Right ventricle myocardium inferior (tissue), 1 donor: ENCODE measurements around the gene HOXD11. TPM values are rescaled to one million over a fixed set of nuclear protein-coding genes. Genes with fewer than 3 reads are reported as not detected.

Experiments used
- ATAC-seq: fragments of 200-7000 bp; cut with Tn5 transposase; one replicate; pipeline ENCODE4 v1.9.1; 2020; ENCODE audit warnings: mild to moderate bottlenecking, moderate library complexity
- DNase-seq: peaks from one replicate; pipeline ENCODE4 v3.0.0; 2021; ENCODE audit errors: missing footprints
- intact Hi-C: fragments of 100-400 bp; cut with DNase I; formaldehyde crosslinking; loops from one replicate; pipeline ENCODE4 v1.11.0; 2022
- total RNA-seq: library from RNA; stranded (reverse); fragmentation: NEBNext Ultra II Directional; extraction: Animal tissue kit (Norgen Biotek cat#: 25700); gene quantifications from one replicate; pipeline ENCODE4 v1.2.1, GENCODE V29; 2021
- donor health status: DM: no; HTN: yes; CAD: no; lungs with severe emphysema.

HOXD11 gene
- total RNA-seq, 1 donor from 2014 or later: not detected

DNA sequence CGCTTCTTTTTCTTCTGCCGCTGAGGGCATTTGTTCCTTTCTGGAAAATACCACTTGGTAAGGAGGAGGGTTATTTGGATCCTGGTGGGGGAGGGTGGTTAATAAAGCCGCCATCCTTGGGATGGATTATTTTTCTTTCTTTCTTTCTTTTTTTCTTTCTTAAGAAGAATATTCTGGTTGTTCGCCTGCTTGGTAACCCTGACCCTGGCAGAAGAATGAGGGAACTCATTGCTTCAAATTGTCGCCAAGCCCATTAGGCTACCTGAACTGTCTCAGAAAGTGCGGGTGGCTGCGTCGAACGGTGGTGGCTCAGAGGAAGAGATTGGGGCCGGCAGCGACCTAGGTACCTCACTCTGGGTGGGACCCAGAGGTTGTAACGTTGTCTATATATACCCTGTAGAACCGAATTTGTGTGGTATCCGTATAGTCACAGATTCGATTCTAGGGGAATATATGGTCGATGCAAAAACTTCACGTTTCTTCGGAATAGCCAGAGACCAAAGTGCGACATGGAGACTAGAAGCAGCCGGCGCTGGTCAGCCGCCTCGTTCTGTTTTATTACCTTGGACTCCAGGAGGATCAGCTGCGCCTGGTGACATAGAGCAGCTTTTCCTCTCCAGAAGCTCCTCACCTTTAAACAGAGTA, 43.0 kb downstream of the HOXD11 start:
- DNase-seq (no peak), ATAC-seq (no peak)
- intact Hi-C loops: no loop called here

DNA sequence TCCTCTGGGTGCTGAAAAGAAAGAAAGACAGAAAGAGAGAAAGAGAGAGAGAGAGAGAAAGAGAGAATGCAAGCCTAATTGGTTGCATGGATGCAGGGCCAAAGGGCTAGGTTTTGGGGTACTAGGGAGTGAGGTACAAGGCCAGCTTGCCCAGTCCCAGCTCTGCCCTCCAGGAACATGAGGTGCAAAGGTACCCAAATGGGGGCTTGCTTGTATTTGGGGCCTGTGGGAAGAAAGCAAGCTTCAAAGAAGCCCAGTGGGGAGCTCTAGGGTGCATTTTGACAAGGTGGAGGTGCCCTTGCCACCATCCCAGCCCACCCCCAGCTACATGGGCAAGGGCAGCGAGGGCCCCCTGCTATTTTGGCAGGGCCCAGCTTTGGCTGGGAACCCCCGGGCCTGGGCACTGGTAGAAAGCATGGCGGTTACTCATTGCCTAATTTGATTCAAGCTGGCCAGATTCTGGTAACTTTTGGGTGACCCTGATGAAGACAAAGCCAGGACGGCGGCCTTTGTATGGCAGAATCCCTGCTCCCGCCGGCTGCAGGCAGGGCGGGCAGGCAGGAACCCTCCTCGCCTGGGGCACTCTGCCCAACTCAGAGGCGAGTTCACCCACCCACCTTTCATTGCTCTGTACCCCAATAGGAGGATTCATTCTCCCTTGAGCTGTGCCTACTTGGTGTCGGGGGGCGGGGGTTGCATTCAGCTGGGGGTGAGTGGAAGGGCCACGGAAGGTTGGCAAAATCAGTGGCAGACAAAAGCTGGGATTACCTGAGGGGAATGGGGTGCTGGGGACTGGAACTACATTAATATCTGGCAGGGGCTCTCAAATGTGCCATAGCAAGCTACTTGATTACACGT, 43.7 kb downstream of the HOXD11 start:
- DNase-seq: no peak
- no peak for ATAC-seq
- intact Hi-C loops: no loop called here

DNA sequence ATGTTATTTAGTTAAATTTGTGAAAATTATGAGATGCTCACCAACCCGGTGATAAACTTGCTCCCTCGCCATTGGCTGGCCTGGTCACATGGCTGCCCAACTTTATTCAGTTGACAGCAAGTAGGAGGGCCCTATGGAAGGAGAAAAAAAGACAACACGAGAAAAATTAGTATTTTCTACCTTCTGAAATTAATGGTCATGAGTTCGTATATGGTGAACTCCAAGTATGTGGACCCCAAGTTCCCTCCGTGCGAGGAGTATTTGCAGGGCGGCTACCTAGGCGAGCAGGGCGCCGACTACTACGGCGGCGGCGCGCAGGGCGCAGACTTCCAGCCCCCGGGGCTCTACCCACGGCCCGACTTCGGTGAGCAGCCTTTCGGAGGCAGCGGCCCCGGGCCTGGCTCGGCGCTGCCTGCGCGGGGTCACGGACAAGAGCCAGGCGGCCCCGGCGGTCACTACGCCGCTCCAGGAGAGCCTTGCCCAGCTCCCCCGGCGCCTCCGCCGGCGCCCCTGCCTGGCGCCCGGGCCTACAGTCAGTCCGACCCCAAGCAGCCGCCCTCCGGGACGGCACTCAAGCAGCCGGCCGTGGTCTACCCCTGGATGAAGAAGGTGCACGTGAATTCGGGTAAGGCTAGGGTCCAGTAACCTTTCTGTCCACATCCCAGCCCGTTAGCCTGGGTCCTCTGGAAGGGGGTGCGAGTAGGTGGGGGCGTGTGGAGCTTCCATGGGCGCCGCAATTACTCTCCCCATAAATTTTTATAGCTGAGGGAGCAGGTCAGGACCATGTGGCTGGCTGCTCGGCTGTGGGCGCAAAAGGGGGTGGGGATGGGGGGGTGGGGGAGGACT, 44.6 kb downstream of the HOXD11 start, which contains the start of gene HOXD4:
TSS of gene HOXD4 (plus strand) at position 109 of the 846 bp plus-strand sequence. CDS start at position 193, 84 bp downstream.
- DNase-seq (no peak), ATAC-seq (no peak)

DNA sequence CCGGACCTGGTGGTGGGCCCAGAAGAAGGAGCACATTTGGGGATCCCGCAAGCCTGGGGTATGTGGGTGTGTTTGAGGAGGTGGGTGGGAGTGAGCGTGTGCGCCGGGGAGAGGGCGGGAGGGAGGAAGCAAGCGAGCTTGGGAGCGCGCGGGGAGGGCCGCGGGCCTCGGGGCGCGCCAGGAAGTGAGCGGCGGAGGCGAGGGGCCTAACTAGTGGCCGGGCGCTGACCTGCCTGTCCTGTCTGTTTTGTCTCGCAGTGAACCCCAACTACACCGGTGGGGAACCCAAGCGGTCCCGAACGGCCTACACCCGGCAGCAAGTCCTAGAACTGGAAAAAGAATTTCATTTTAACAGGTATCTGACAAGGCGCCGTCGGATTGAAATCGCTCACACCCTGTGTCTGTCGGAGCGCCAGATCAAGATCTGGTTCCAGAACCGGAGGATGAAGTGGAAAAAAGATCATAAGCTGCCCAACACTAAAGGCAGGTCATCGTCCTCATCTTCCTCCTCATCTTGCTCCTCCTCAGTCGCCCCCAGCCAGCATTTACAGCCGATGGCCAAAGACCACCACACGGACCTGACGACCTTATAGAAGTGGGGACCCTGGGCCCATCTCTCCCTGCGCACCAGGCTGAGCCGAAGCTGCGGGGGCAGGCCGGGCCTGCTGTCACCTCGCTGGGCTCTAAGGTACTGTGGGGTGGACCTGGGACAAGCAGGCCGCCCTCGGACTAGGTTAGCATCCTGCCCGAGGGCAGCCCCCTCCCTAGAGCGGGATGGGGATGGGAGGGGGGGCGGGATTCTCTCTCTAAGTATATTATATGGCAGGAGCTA, 45.5 kb downstream of the HOXD11 start:
- no peak for ATAC-seq
- intact Hi-C loops: no loop called here

More for the DNA sequence above, 44.6 kb downstream of the HOXD11 start, which contains the start of gene HOXD4:
- intact Hi-C loops: no loop called here

DNA sequence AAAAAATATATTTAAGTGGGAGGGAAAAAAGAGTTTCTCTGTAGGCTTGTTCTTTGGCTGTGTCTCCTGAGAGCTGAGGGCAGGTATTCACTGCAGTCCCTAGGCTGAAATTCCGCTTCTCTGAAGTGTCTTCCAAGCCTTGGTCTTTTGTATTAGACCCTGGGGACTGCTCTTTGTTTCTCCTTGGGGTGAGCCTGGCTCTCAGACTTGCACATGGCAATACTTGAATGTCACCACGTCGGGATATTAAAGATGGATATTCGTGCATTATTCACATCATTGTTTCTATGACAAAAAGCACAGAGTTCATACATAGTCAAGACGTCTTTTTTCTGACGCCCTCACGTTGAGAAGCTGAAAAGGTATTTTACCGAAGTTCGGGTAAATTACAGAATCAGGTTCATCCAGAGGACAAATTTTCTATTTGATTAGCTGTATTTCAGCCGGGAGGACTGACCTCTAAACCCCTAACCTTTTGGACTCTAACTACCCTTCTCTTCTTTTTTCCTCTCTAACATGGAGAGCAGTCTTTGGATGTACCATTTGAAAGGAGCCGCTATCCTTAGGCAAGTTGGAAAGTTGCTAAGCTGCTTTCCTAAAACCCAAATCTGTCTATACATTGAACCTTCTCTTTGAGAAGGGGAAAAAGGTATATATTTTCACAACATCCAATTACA, 47.6 kb downstream of the HOXD11 start:
- intact Hi-C loops: no loop called here
- DNase-seq: no peak
- ATAC-seq: no peak

More for the DNA sequence above, 45.5 kb downstream of the HOXD11 start:
- no peak for DNase-seq

DNA sequence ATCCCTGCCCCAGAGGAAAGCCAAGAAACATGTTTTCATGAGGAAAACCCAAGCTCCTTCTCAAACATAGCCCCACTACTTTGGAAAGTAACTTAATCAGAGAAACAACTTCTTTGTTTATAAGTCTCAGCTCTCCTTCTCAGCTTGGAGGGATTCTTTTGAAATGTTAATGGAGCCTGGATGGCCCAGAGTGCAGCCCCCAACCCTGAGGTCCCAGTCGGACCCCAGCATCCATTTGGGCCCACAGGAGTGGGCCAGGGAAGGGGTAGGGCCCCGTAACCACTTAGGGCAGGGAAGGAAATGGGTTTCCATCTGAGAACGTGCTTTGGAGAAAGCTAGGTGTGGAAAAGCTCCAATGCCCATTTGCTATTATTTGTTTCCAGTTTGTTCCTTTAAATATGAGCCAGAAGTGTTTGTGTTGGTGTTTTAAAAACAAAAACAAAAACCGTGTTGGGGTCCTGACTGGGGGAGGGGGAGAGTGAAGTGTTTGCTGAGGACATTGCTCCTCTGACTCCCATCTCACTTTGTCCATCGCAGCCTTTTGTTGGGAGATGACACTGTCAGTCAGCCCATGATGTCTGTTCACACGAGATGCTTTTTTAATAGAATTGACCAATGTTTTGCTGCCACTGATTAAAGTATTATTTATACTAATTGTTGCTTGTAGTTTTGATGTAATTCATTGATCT, 48.4 kb downstream of the HOXD11 start:
- no peak for DNase-seq
- ATAC-seq: no peak
- intact Hi-C loops: no loop called here

DNA sequence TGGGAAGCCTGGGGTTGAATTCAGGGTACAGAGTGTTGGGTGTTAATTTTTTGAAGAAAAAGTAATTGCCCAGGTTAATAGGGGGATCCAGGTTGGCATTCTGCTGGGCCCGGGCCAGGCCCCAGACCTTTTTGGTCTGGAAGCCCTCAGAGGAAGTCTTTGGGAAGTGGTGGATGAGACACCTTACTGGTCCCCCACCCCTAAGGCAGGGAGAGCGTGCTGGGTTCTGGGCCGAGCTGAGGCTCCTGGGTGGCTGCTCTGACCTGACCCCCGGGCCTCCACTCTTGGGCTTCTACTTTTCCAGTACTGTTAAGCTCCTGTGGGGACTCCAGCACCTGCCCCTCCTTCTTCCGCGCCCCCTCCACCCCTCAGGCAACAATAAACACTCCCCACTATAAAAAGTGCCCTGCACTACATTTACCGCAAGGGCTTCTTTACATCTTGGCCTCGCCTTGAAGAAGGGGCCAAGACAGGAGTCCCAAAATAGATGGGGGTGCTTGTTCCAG, 49.3 kb downstream of the HOXD11 start:
- DNase-seq: no peak
- no peak for ATAC-seq
- intact Hi-C loops: no loop called here

DNA sequence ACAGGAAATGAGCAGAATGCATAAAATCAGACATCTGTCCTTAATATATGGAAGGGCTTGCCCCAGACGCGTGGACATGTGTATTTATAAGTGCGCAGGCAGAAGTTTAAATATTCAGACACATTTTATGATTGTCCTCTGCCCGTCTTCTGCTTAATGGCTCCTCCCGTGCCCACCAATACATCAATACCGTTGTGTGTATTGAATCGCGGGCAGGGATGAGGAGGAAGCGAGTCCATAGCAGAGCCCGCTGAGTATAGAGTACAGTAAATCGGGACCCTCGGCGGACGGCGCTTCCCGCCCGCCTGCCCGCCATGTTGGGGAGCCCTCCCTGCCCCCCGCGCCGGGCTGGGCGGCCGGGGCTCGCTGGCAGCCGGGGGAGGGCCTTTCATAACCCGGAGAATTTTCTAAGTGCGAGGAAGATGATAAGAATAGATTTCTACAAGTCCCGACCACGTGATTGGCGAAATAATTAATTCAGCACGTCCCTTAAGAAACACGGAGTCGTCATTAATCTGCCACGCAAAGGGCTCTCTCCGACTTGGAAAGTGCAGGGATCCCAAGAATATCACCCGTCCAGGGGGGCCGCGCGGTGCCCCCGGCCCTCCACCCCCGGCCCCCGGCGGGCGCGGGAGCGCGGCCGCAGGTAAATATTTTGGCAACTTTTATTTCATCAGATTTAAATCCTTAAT, 49.9 kb downstream of the HOXD11 start, which contains the start of gene HOXD3:
TSS of gene HOXD3 (plus strand) at position 501 of the 692 bp plus-strand sequence. CDS start 11,808 bp downstream, outside the sequence.
- no peak for ATAC-seq

DNA sequence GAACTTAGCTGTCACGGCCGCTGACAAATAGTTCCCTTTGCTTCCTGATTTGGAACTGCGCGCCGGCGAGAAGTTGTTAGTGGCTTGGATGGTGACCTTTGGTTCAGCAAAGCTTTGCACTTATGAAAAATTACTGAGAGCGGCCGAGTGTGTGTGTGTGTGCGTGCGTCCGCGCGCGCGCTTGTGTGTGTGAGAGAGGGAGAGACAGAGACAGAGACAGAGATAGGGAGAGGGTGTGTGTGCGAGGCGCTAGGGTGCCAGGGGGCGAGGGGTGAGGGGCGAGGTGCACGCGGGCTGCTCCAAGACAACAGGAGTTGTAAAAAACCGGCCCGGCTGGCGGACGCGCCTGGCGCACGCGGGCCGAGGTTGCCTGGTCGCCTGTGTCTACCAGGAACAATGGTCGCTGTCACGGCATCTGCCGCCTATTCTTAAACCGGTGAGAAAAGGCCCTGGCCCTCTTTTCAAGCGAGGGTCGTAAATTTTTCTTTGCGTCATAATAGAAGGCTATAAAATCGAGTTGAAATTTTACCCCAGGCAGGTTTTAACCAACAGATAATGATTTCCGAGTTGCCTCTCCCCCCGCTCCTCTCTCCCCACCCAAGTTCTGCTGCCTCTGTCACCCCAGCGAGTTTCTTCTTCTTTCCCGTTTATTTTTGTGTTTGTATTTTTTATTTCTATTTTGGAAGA, 50.6 kb downstream of the HOXD11 start:
- intact Hi-C loops: no loop called here
- ATAC-seq (no peak), DNase-seq (no peak)

More for the DNA sequence above, 49.9 kb downstream of the HOXD11 start, which contains the start of gene HOXD3:
- intact Hi-C loops: no loop called here
- DNase-seq: no peak

DNA sequence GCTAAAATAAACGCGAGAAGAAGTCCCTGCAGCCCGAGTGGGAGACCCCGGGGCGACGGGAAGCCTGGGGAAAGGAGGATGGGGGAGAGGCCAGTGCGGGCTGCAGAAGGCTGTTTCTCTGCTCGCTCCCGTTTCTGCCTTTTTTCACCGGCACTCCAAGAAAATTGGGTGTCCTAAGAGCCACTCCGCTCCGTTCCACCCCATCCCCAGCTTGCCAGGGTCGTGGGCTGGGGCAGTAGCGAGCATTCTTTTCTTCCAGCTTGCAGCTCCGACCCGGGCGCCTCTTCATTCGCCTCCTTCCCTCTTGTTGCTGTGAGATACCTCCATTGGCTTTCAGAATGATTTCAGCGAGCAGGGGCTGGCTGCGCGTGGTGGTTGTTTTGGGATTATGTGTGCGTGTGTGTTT, 51.1 kb downstream of the HOXD11 start:
- intact Hi-C loops: no loop called here
- DNase-seq (no peak), ATAC-seq (no peak)

DNA sequence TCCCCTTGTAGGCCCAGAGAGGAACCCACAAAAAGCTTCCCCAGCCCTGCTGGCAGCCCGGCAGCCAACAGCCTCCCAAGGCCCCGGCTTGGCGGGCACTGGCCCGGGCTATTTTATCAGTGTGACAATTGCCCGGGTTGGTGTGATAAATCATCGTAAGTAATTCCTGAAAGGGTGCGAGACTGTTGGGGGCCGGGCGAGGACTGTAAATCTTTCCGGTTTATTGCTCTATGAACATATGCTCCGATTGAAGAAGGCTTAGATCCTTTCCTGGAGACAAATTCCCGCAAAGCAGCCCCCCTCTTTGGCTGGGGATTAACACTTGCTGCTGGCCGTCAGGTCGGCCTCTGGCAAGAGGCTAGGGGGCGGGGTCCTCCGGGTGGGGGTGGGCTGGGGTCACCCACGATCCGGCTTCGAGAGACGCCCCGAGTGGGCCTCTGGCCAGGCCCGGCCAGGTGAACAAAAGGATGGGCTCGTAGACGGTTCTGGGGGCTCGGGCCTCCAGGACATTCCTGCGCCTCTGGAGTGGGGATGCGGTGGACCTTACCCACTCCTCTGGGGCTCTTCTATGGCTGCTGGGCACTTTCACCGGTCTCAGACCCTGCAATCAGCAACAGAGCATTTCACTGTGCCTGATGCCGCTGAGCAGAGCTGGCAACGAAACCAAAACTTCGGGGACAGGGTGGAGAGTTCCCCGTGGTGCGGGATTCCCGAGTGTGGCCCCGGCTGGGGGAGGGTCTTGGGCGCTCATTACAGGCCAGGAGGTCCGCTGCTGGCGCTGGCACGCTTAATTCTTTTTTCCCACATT, 52.0 kb downstream of the HOXD11 start:
- no peak for DNase-seq
- no peak for ATAC-seq
- intact Hi-C loops: no loop called here
